GM21737 (cell line): Measurements from ENCODE around the gene MMP26.

ENCODE experiments used
- ATAC-seq: cut with Tn5 transposase; IDR thresholded peaks from one replicate; pipeline ENCODE4 v1.9.1; 2021; ENCODE audit warnings: mild to moderate bottlenecking, moderate library complexity; ENCODE audit not compliant: unreplicated experiment

The MMP26 gene

DNA sequence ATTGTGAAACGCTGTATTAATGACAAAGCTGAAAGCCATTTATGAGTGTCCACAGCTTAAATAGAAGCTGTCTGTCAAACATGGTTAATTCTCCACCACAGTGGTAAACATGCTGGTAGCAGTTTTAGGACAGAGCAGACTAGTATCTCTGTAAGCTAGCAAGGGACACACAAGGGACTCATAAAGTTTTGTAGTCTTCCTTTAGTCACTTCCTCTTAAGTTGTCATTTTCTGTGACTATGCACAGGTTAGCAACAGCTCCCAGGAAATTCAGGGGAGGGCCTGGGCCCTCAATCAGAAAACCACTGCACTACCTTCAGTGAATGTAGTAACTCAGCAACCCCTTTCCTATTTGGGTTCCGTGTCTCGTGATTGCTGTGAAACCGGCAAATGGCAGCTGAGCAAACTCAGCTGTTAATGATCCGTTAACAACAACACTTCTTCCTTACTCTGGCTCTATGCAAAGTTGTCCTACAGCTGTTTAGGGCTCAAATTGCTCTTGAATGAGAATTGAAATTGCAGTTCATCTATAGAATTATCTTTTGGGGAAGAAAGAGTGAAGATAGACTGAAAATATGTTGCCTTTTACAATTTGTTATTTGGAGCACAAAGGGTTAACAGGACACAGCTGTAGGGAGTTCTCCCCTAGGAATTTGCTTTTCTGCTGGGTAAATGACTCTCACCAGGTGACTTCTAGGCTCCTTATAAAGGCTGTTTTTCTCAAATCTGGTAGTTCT lies at the start of gene MMP26:
TSS of gene MMP26 (plus strand) at position 731 of the 736 bp plus-strand sequence.
- ATAC-seq, result no peak

DNA sequence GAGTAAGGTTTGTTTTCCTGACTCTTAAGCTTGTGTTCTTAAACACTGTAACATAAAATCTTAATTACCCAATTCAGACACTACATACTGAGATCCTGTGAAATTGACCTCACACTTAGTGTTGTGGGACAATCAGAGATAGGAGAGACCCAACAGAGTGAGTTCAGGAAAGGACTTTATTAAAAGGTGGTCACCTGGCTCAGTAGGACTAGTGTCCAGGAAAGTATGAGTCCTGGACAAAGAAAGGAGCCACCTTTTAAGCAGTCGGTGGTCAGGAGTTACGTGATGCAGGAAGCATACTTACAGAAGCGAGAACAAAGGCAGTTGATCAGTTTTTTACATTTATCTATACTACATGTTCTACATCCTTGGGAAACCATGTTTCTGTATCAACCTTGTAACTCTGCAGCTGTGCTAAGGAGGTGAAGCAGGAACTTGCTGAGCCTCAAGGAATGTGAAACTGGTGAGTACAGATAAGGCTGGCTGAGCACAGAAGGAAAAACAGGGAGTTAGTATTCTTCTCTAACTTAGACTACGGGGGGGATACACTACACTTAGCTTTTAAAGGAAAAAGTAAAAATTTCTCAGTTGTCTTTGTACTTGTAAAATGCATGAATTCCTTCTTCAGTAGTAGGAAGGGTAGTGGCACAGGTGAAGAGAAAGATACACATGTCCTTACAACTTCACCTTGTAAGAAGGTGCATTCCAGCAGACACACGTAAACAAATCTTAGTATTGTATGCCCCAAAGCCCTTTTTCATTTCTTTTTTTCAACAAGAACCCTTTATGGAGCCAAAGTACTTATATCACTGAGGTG lies 45.7 kb upstream of the MMP26 start:
- no peak for ATAC-seq

DNA sequence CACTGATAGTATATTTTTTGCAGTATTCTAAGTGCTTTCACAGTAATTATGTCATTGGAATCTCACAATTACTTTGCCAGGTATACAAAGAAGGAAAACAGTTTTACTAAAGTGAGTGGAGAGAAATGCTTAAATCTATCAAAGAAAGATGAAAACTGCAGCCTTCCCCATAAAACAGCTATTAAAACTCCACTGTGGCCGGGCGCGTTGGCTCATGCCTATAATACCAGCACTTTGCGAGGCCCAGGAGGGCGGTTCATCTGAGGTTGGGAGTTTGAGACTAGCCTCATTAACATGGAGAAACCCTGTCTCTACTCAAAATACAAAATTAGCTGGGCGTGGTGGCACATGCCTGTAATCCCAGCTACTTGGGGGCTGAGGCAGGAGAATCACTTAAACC lies 41.7 kb upstream of the MMP26 start:
- no peak for ATAC-seq

DNA sequence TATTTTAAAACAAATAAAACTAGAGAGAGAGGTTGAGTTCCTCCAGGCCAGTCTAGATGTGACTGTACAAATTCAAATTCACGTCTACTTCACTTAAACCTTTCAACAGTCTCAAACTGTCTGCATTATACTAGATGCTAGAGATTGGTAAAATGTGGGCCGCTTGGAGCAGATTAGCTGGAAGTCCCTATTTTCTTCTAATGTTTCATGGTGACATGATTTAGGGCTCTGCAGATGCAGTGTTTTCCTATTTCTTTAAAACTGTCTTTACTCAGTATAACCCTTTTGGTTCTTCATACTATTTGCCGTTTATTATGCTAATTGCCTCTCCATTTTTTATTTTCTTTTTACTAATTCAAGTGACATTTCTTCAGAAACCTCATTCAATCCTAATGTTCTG lies 40.4 kb upstream of the MMP26 start:
- ATAC-seq, result no peak

DNA sequence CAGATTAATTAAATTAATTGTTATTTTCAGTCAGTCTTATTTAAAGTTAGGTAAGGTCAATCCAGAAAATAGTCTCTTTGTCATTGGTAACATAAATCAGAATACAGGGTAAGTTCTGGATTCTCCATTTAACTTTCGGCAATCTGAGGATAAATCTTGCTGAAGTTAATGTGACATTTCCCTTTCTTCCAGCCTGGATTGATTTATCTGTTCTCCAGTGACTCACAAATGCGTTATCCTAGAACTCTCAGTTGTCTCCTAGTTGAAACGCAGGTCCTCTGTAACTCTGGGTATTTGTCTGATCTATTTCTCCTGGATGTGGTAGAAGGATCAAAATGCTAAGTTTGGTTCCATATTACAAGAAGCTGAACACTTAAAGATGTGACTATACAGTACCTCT lies 39.8 kb upstream of the MMP26 start:
- ATAC-seq, result no peak

DNA sequence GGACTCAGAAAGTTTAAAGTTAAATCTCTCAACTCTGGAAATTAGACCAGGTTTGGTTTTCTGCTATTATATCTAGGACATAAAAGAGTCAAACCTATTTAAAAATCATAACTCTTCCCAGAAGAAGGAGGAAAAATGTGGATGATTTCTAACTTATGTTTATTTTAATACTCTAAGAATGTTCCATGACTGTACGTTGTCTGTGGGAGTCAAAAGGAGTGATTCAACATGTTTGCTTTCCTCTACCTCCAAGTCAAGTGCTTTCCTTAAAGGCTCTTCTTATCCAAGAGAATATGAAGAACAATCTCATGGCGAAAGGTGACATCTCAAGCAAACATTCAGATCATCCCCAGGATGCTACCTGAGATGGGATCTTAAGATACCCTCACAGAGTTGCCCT lies 39.2 kb upstream of the MMP26 start:
- ATAC-seq, result no peak

DNA sequence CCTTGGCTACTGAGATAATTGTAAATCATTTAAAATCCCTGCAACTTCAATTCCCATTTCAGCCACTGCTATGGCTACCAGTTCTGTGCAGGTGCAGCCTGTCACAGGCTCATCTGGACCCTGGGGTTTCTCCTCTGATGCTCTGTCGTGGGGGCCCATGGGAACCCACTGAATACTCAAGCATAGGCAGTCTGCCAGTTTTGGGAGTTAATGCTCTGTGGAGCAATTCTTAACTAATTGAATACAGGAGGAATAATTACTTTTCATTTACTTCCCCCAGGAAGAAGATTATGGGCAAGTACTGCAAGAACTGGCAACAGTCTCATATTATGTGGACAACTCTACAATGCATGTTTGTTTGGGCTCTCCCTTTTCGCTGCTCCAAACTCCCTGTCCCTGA lies 32.8 kb upstream of the MMP26 start:
- ATAC-seq, result no peak

DNA sequence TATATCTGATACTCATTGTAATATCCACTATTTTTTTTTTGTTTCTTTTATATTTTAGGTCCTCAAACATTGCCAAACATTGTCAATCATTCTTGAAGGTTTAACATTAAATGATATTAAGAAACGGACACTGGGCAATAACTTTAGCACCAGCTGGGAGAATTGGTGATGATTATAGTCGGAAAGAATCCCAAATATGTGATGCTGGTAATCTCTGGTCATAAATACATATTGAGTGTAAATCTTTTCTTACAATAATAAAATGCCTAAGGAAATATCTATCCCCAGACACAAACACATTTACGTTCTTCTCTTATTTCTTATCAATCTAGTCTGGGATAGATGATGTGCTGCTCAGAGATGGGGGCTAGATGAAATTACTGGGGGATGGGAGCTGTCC lies 32.1 kb upstream of the MMP26 start:
- ATAC-seq, result no peak

DNA sequence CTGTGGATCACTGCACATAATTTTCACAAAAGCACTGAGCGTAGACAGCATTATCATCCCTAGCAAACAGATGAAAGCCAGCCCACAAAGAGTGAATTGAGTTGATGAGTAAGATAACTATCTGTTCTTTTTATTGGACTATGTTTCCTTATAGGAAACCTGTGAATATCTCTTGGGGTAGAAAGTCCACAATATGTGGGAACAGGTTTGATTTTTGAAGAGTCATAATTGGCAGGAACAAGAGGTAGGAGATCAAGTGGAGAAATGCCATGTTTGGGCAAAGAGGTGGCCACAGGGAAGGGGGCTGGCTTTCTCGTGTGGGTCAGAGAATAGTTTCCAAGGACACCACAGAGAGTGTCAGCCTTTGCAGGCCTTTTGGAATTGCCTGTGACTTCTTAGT lies 30.8 kb upstream of the MMP26 start:
- ATAC-seq, result no peak

DNA sequence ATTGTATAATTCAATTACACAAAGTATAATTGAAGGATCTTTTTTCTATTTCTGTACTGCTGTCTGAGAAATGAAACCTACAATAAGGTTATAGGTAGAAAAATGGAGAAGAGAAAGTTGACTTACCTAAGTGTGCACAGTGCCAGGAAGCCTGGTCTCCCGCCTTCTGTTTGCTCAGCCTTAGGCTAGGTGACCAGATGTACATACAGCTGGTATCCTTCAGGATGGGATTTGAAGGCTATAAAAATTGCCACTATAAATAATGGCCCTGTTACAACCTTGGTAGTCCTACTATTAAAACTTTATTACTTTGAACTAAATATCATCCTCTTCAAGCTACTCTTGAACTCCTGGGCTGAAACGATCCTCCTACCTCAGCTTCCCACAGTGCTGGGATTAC lies 26.6 kb upstream of the MMP26 start:
- ATAC-seq, result no peak

DNA sequence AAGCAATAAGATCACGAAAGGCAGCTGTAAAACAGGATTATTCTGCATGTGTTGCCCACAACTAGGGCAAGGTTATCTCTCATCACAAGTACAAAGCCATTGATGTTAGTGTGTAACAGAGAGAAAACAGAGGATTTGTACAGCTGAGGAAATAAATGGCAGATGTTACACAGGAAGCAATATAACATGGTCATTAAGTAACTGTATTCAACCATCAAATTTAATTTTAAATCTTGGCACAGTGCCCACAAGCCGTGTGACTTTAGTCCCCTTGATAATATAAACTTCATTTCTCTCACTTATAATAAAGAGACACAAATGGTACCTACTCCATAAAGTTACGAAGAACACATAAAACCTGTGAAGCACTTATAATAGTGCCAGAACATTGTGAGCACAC lies 24.2 kb upstream of the MMP26 start:
- no peak for ATAC-seq

DNA sequence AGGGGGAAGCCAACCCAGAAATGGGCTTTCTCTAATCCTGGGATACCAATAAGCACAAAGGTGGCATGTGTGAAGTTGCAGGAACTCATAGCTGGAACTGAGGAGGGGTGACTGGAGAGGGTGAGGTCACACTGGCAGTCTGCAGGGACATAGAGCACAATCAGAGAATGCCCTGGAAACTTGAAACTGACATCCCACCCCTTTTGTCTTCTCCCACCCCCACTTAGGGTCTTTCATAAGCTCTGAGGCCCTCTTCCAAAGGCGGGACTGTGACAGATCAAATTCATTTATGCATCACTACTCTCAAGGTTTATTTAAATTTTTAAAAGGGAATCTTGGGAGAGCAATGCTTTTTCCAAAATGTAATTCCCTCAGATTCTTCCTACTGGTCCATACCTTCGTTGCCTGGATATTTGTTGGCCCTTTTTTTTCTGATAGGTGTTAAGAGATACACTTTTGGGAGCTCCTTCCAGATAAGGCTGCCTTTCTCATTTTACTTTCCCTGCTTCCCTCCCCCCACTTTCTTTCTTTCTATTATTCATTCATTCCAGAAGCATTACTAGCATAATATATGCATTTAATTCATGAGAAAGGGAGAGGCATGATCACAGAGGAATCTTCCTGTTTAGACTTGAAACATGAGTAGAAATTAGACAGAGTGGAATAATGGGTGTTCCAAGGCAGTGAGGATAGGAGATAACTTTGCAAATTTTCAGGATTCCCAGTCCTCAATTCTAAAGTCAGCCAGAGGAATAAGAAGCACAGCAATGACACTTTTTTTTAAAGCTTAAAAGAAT lies 21.8 kb upstream of the MMP26 start:
- ATAC-seq, result no peak

DNA sequence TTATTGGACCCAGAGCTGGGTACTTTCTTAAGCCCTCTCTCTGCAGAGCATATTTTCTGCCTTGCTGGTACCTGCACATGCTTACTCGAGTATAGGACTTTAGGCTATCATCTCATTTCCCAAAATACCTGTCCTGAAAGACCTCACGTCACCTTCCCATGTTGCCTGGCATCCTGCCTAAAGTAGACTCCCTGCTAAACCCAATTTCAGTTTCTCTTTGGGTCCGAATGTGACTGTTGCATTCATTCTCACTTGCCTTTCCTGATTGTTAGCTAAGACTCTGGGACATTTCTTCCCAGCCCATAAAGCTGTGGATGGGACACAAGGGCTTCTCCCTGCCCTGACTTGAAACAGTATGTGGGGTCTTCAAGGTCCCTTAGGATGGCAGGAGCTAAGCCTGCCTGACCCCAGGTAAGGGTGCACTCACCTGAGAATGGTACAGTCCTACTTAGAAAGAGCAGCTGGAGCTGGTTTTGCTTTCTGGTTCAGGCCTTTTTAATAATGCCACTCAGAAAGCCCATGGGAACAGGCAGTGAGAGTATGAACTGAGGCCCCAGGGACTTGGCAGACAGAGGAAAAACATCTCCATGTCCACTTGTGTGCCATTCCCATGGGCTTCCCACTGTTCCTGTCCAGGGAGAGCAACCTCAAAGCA lies 19.8 kb upstream of the MMP26 start:
- ATAC-seq, result no peak

DNA sequence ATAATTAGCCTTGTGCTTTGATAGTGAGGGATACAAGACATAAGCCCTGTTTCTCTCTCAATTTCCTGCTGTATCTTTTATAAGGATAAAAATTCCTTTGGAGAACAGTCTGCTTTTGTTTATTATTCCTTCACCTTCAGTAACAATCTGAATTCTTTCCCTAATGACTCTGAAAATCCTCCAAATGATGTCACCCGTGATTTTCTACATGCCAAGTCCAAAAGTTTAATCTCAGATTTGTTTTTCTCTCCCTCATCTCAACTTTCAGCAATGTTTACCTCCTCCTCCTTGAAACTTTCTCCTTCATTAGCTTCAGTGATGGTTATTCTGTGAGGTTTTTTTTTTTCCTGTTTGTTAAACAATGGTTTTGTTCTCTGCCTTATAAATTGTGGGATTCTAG lies 9.1 kb upstream of the MMP26 start:
- no peak for ATAC-seq

DNA sequence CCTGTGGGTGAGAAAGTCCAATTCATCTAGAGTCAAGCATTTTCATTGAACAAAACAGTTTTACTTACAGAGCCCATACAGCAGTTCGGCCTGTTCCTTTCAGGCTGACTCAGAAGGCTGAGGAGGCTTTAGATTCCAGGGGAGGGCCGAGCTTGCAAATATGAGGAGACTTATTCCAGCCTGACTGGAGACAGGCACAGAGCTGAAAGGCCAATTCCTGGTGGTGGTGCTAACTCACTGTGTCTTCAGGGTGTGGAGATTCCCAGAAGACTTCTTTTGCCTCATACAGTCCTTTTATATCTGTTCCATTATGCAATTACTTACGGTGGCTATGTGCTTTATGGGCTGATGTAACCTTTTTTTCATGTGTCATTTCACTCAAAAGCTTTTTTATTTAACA lies 7.0 kb upstream of the MMP26 start, which contains the start of gene OR51E2:
TSS of gene OR51E2 (minus strand) at position 269 of the 400 bp plus-strand sequence. CDS start 15,142 bp downstream, outside the sequence.
- no peak for ATAC-seq

DNA sequence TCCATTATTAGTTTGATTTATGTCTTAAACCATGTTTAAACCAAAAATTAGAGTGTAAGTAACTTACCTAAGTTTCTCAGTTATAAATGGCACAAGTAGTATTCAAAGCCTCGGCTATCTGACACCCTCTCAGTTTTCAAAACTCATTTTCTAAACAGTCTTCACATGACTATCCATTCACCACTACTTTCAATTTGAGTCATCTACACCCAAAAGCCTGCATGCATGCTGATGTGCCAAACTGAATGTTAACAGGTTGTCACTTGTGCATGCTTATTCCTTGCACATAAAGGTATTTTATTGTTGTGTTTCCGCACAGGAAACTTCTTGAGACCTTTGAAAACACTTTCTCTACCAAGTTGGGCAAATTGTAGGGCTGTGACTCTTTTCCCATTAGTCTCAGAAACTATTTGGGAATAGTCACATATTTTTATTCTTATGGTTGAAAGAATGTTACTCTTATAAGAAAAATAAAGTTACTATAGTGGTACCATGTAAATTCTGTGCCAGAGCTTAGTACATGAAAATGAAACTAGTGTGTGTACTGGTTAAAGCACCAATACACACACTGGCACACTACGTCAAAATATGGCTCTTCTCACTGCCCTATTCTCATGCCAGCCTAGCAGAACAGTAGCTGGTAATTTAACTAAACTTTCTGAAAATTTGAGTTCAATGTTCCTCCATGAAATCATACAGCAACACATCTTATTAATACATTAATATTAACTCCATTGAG lies 4.7 kb upstream of the MMP26 start:
- peak; percentile 89 for ATAC-seq

DNA sequence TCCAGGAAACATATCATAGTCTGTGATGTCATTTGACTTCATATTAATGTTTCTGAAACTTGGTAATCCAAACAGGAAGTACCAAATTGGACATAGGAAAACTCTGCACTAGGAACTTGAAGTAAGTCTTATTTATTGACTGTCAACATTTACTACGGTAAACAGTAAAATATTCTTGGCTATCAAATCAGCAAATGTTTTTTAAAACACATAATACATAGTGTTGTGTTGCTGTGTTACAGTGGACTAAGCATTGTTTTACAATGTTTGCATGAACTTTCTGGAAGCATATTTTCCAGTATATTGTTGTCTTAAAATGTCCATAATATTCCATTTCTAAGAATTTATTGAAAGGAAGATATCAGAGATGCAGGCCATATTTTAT lies 4.2 kb upstream of the MMP26 start:
- no peak for ATAC-seq

DNA sequence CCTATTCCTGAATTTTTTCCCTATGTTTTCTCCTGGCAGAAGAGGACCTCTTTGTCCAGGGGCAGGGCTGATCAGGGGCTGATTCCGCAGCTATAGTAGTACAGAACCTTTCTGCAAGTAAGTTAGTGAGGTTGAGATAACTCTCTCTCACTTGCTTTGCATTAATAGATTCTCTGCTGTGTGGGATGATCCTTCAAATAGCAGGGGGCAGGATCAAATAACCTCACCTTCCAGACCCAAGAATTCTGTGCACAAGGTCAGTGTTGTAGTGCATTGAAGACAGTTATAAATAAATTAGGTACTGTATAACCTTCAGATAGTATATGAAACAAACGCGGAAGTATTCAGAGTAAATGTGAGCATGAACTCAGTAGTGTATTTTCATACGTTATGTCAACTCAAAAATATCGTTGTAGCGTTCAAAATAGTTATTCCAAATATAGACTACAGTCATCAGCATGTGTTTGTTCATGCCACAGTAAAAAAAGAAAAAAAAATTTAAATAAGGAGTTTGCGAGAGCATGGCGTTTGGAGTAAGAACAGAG lies 278 bp downstream of the MMP26 start:
- ATAC-seq, result no peak

DNA sequence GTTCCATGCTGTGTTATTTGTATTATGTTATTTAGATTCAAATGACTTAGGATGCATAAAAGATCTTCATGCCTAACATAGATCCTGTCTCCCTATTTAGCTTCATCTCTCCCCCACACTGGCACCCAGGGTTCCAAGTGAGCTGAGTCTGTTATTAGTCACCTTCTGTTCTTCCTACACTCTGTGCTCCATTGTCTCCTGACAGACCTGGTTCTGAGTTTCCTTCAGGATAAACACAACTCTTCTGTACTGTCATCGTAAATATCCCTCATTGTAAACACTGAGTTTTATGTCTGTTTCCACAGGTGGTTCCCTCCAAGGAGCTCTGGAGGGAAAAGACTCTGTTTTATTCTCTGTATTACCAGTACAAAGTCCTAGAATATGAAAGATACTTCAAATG lies 8.7 kb downstream of the MMP26 start:
- ATAC-seq, result no peak

DNA sequence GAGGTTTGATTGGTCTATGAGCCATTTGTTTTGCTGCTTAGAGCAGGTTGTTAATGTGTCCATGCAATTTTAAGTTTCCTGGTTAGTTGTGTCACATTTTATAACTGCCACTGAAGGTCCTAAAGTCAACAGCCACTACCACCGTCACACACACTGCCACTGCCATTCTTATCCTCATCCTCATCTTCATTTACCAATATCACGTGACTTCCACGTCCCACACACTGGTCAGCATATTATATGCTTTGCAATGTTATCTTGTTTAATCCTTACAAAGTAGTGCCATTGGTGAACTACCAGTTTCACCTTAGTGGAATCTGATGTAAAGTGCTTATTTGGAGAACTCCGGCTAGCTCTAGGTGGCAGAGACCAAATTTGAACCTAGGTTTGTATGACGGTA lies 9.7 kb downstream of the MMP26 start:
- ATAC-seq, result no peak
